SU-DHL-6 (cell line): ENCODE measurements around the gene TMEM132A.

Experiments used
- CTCF ChIP-seq: fragments of 200-600 bp; sonication (generic); IDR thresholded peaks from one replicate; pipeline ENCODE4 v1.5.1; 2017; ENCODE audit warnings: antibody characterized with exemption, mild to moderate bottlenecking, low read length, moderate library complexity; ENCODE audit not compliant: insufficient read depth, poor library complexity, severe bottlenecking
- EZH2phosphoT487 ChIP-seq: fragments of 200-600 bp; sonication (generic), shearing (Covaris generic); conservative IDR thresholded peaks from 2 replicates; pipeline ENCODE4 v1.6.1; 2018; ENCODE audit warnings: mild to moderate bottlenecking, antibody characterized with exemption, low read length, moderate library complexity, mixed read lengths

- no peak for TF ChIP-seq CTCF
- TF ChIP-seq EZH2phosphoT487, result no peak
Measured at GRCh38 chr11:60897496-60897895, 26.8 kb upstream of the TMEM132A start.
